Neural cell (in vitro differentiated cells): ENCODE results near the gene EPAS1.

Experiments used
- CTCF ChIP-seq: fragments of 450-650 bp; IDR thresholded peaks from 2 replicates; pipeline ENCODE4 v1.5.1; 2014; ENCODE audit warnings: antibody characterized with exemption, mild to moderate bottlenecking, moderate library complexity; ENCODE audit not compliant: poor library complexity, severe bottlenecking
- EP300 ChIP-seq: fragments of 450-650 bp; conservative IDR thresholded peaks from 2 replicates; pipeline ENCODE4 v1.6.1; 2014; ENCODE audit warnings: antibody characterized with exemption, mild to moderate bottlenecking, moderate library complexity; ENCODE audit not compliant: poor library complexity, severe bottlenecking
- EZH2 ChIP-seq: fragments of 200-600, 300-800 bp; shearing (Covaris generic), sonication (generic); IDR thresholded peaks from 2 replicates; pipeline ENCODE4 v1.6.1; 2014; ENCODE audit warnings: antibody characterized with exemption, low read length, borderline replicate concordance, mild to moderate bottlenecking; ENCODE audit not compliant: insufficient read depth, poor library complexity, severe bottlenecking
- POLR2AphosphoS5 ChIP-seq: IDR thresholded peaks from 2 replicates; pipeline ENCODE4 v1.6.1; 2012
- SMC3 ChIP-seq: fragments of 450-650 bp; conservative IDR thresholded peaks from 2 replicates; pipeline ENCODE4 v1.6.1; 2014; ENCODE audit warnings: antibody characterized with exemption, mild to moderate bottlenecking, moderate library complexity; ENCODE audit not compliant: poor library complexity

DNA sequence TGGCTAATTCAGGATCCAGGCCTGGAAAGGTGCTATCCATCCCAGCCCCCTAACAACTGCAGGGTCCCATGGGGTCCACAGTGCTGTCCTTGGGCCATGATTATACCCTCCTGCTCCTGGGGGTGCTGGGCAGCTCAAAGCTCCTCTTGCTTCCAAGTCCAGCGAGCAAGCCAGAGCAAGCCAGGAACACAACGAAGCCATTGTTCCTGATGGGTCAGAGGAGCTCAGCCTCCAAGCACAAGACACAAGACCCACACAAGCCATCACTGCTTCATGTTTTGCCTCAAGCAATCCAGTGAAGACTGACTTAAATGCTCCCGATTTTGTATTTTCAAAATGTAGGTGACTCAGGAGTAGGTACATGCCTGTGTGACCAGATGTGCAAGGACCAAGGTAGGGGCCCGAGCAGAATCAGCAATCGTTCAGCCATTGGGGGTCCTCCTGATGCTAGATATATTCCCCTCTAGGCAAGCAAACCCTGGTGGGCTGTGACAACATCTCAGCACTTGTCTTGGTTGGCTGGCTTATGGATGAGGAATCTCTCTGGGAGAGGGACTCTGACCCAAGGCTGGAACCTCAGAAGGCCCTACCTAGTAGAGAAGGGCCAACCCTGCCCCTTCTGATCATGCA lies 90.8 kb downstream of the EPAS1 start:
- TF ChIP-seq EZH2 (no peak), CTCF (no peak), SMC3 (no peak), POLR2AphosphoS5 (no peak), EP300 (no peak)
